MCF 10A (cell line): ENCODE measurements around the gene SH3TC1. TPM values are rescaled to one million over a fixed set of nuclear protein-coding genes. Genes with fewer than 3 reads are reported as not detected.

Experiments used
- BruUV-seq: library from RNA; stranded (reverse); fragments of 400-500 nt; replicated peaks from 2 replicates; lab custom pipeline; 2021; lab: Mats Ljungman, UMichigan
- CTCF ChIA-PET: fragments of 300-600 bp; sonication (Branson Sonifier 250); formaldehyde crosslinking; extraction: SDS; loops from one replicate; lab custom pipeline; 2021; ENCODE audit warnings: antibody characterized with exemption, inconsistent platforms; lab: Yijun Ruan, JAX
- POLR2A ChIA-PET: fragments of 300-600, 350-650 bp; sonication (Branson Sonifier 250); formaldehyde crosslinking; extraction: SDS; loops from one replicate; lab custom pipeline; 2020; ENCODE audit warnings: antibody characterized with exemption, inconsistent platforms; lab: Yijun Ruan, JAX
- DNase-seq: peaks from one replicate; pipeline ENCODE4 v3.0.0-alpha.2; 2018; ENCODE audit not compliant: unreplicated experiment
- H3K27ac Mint-ChIP-seq: one replicate; pipeline ENCODE4 v1.8.0; 2022; ENCODE audit warnings: mild to moderate bottlenecking, low read depth, mixed read lengths; ENCODE audit not compliant: unreplicated experiment
- H3K27me3 Mint-ChIP-seq: one replicate; pipeline ENCODE4 v1.8.0; 2022; ENCODE audit warnings: mixed read lengths; ENCODE audit not compliant: insufficient read depth, unreplicated experiment
- H3K36me3 Mint-ChIP-seq: one replicate; pipeline ENCODE4 v1.8.0; 2022; ENCODE audit warnings: mild to moderate bottlenecking, moderate library complexity, mixed read lengths; ENCODE audit not compliant: insufficient read depth, unreplicated experiment
- H3K4me1 Mint-ChIP-seq: one replicate; pipeline ENCODE4 v1.8.0; 2022; ENCODE audit warnings: mixed read lengths; ENCODE audit not compliant: insufficient read depth, unreplicated experiment
- H3K4me3 Mint-ChIP-seq: one replicate; pipeline ENCODE4 v1.8.0; 2022; ENCODE audit warnings: mild to moderate bottlenecking, moderate library complexity, mixed read lengths; ENCODE audit not compliant: unreplicated experiment
- H3K9me3 Mint-ChIP-seq: one replicate; pipeline ENCODE4 v1.8.0; 2022; ENCODE audit warnings: mixed read lengths; ENCODE audit not compliant: unreplicated experiment
- intact Hi-C: fragments of 100-400 bp; cut with micrococcal nuclease; formaldehyde crosslinking; loops from 2 replicates; pipeline ENCODE4 v1.14.1; 2022
- total RNA-seq: library from RNA; stranded (reverse); gene quantifications from 2 replicates; pipeline ENCODE4 v1.2.3, GENCODE V29; 2022
- TF ChIP-seq, protein P1 (sequence below): fragments of 200-600 bp; IDR thresholded peaks from one replicate; pipeline ENCODE4 v1.8.0; 2022; ENCODE audit warnings: antibody characterized with exemption, mild to moderate bottlenecking; ENCODE audit not compliant: unreplicated experiment

SH3TC1 gene
- total RNA-seq, 1 experiment from 2014 or later, result 28.8 TPM

DNA sequence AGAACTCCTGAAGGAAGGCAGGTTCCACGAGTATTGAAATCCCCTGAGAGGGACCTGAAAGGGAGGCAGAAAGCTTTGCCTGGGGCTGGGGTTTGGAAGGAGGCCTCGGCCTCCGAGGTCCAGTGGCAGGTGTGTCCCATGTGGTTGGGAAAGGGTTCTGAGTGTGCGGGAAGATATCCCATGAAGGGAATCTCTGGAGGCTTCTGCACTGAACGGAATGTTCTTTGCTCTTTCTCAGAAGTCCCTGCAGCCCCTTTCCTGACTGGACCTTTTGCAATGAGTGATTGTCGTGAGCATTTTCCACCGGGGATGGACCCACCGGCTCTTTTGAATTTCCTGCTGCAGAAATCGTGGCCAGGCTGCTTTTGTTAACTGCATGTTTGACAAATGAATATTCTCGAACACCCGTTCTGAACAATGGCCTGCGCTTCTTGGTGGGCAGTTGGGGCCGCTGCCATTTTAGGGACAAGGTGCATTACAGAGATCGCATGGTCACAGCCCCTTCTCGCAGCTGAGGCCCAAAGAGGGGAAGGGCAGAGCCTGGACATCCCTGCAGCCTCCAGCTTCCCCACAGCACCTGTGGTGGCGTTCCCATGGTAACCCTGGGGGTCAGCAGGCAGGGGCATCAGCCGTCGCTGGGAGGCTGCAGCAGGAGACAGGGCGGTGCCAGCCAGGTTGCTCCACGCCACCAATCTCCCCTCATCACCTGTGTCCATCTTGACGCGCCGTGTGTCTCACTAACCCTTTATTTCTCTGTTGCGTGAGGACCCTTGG, 52.2 kb downstream of the SH3TC1 start:
- H3K27ac Mint-ChIP-seq, result no peak overlapping the region
- ChIA-PET POLR2A (no interaction called here), CTCF (interaction anchor here (1.6 to 2.1 kb wide), 3 partner anchors 10 to 75 kb away, joined by 6 to 9 read pairs (median 8); no protein-coding TSS in a partner anchor)
- intact Hi-C loops, result no loop called here
- no TSS peak for BruUV-seq
- H3K4me1 Mint-ChIP-seq, result peaks cover 12% of the 10 kb centered on the region
- TF ChIP-seq, protein P1, sequence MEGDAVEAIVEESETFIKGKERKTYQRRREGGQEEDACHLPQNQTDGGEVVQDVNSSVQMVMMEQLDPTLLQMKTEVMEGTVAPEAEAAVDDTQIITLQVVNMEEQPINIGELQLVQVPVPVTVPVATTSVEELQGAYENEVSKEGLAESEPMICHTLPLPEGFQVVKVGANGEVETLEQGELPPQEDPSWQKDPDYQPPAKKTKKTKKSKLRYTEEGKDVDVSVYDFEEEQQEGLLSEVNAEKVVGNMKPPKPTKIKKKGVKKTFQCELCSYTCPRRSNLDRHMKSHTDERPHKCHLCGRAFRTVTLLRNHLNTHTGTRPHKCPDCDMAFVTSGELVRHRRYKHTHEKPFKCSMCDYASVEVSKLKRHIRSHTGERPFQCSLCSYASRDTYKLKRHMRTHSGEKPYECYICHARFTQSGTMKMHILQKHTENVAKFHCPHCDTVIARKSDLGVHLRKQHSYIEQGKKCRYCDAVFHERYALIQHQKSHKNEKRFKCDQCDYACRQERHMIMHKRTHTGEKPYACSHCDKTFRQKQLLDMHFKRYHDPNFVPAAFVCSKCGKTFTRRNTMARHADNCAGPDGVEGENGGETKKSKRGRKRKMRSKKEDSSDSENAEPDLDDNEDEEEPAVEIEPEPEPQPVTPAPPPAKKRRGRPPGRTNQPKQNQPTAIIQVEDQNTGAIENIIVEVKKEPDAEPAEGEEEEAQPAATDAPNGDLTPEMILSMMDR, result no peak
- H3K36me3 Mint-ChIP-seq, result no peaks in the 10 kb centered on the region
- H3K4me3 Mint-ChIP-seq, result no peak overlapping the region
- H3K9me3 Mint-ChIP-seq, result no peaks in the 10 kb centered on the region
- DNase-seq, result no peak
- no peaks in the 10 kb centered on the region for H3K27me3 Mint-ChIP-seq

DNA sequence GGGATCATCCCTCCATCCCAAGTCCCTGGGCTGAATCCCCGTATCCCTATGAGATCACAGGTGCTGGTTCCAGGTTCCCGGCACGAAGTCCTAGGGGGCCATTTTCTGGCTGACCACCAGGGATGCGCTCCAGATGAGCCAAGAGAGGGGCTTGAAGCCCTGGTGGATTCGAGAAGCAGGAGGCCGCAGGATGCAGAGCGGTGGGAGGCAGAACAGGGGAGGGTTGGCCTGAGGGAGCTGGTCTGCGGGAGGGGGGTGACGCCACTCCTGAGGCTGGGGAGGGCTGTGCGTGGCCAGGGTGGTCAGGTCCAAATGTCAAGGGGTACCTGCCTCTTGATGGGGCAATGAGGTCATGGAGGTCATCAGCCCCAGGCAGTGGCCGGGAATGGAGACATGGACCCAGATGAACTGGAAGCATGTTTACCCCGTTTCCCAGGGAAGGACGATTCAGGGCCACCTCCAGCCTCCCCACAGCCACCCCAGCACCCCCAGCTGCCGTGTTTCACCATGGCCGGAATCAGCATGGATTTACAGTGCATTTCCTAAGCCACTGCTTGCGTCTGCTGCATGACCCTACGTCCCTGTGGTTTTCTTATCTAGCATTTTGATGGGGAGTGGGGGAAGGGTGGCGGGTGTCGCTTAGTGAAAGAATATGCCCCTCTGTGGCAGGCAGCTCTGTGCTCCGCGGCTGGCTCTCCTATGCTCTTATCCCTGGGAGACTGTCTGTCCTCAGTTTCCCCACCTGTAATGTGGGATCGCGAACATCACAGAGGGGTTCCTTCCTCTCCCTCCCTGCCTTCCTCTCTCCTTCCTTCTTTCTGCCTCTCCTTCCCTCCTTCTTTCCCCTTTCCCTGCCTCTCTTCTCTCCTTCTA, 53.4 kb downstream of the SH3TC1 start:
- Mint-ChIP-seq H3K36me3 (no peaks in the 10 kb centered on the region), H3K4me3 (no peak overlapping the region), H3K27ac (no peak overlapping the region), H3K9me3 (no peaks in the 10 kb centered on the region), H3K4me1 (peaks cover 12% of the 10 kb centered on the region), H3K27me3 (no peaks in the 10 kb centered on the region)
- BruUV-seq, result no TSS peak
- no peak for DNase-seq
- CTCF ChIA-PET, result interaction anchor here (0.6 to 2.1 kb wide), 5 partner anchors 14 to 180 kb away, joined by 3 to 9 read pairs (median 3); no protein-coding TSS in a partner anchor
- intact Hi-C loops, result no loop called here
- TF ChIP-seq, protein P1, result no peak
- POLR2A ChIA-PET, result interaction anchor here (0.6 kb wide), 1 partner anchor 157 kb away, joined by 4 read pairs; no protein-coding TSS in a partner anchor

DNA sequence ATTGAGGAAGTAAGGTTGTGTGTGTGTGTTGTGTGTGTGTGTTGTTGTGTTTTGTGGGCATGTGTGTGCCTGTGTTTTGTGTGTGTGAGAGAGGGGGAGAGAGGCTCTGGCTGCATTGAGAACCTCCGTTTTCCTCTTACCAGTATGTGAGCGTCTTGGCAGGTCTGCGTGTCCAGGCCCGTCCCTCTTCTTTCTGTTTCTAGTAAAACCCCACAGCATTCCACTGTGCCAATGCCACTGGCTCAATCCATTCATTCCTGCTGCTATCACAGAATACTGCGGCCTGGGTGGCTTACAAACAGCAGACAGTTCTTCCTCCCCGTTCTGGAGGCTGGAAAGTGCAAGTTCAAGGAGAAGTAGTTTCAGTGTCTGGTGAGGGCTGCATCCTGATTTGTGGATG, 55.0 kb downstream of the SH3TC1 start:
- Mint-ChIP-seq H3K4me3 (no peak overlapping the region), H3K36me3 (no peaks in the 10 kb centered on the region), H3K4me1 (peaks cover 12% of the 10 kb centered on the region), H3K27me3 (no peaks in the 10 kb centered on the region), H3K27ac (no peak overlapping the region), H3K9me3 (no peaks in the 10 kb centered on the region)
- BruUV-seq, result no TSS peak
- TF ChIP-seq, protein P1, result no peak
- CTCF ChIA-PET, result interaction anchor here (0.6 kb wide), 1 partner anchor 311 kb away, joined by 3 read pairs; no protein-coding TSS in a partner anchor
- no peak for DNase-seq
- intact Hi-C loops, result no loop called here
- POLR2A ChIA-PET, result no interaction called here
